Lung (tissue), 12 donors: Measurements from ENCODE around the gene VASN. TPM values are rescaled to one million over a fixed set of nuclear protein-coding genes. Genes with fewer than 3 reads are reported as not detected.
A peak's percentile ranks its signal among the peaks of the same experiment; 100 is the strongest.
"Not testable (repeated sequence)": the region's sequence is repeated elsewhere in the genome, so short reads cannot be mapped to it uniquely, and the experiment has no call there.

ENCODE experiments used
- ATAC-seq: fragments of 200-7000 bp; cut with Tn5 transposase; one replicate; pipeline ENCODE4 v1.9.1; 2020; ENCODE audit warnings: moderate number of reproducible peaks; ENCODE audit not compliant: insufficient read depth, low FRiP score
- DNase-seq, 3 donors: peaks; one replicate each; pipeline ENCODE4 v3.0.0-alpha.2; 2013 to 2017
- H3K27ac ChIP-seq, 2 donors: one replicate each; pipeline ENCODE4 v1.5.1; 2013; ENCODE audit warnings: mild to moderate bottlenecking in 2 of 2, moderate library complexity in 2 of 2, control low read depth in 1 of 2, inconsistent platforms in 1 of 2, low read depth in 1 of 2, low read length in 1 of 2
- H3K27me3 ChIP-seq, 3 donors: one replicate each; pipeline ENCODE4 v1.5.1; 2013; ENCODE audit warnings: low read length in 2 of 3; ENCODE audit not compliant: control insufficient read depth in 3 of 3, insufficient read depth in 3 of 3
- H3K36me3 ChIP-seq, 4 donors: one replicate each; pipeline ENCODE4 v1.5.1; 2013; ENCODE audit warnings: low read length in 4 of 4, mild to moderate bottlenecking in 1 of 4, moderate library complexity in 1 of 4; ENCODE audit not compliant: control insufficient read depth in 4 of 4, insufficient read depth in 4 of 4
- H3K4me1 ChIP-seq, 5 donors: one replicate each; pipeline ENCODE4 v1.5.1; 2013; ENCODE audit warnings: low read length in 5 of 5, mild to moderate bottlenecking in 2 of 5, moderate library complexity in 1 of 5; ENCODE audit not compliant: control insufficient read depth in 5 of 5, insufficient read depth in 5 of 5
- H3K4me3 ChIP-seq: one replicate; pipeline ENCODE4 v1.5.1; 2013; ENCODE audit warnings: mild to moderate bottlenecking, control low read depth, moderate library complexity
- H3K9ac ChIP-seq, 2 donors: one replicate each; pipeline ENCODE4 v1.5.1; 2013; ENCODE audit warnings: low read length in 2 of 2, control low read depth in 1 of 2; ENCODE audit not compliant: insufficient read depth in 1 of 2
- H3K9me3 ChIP-seq, 4 donors: one replicate each; pipeline ENCODE4 v1.5.1; 2013; ENCODE audit warnings: low read length in 3 of 4, mild to moderate bottlenecking in 1 of 4, moderate library complexity in 1 of 4; ENCODE audit not compliant: control insufficient read depth in 4 of 4, insufficient read depth in 3 of 4
- WGBS, 2 donors: extraction: QIAGEN DNeasy Blood & Tissue Kit; methylation state at CpG; one replicate each; pipeline ENCODE4 v1.1.7; 2013; 5-methylcytosine and 5-hydroxymethylcytosine counted together
- polyA plus RNA-seq, 2 donors: library from polyadenylated mRNA; stranded (reverse); fragments of 200-250 nt; gene quantifications; one replicate each; pipeline ENCODE4 v1.2.1, GENCODE V29; 2013
- total RNA-seq, 2 donors: library from RNA; depleted of rRNA in 1 of 2; stranded (reverse); fragments of >200 nt in 1 of 2; gene quantifications; one replicate each; pipeline ENCODE4 v1.2.1, GENCODE V29; 2014 to 2021
- TF ChIP-seq, protein P1 (sequence below): IDR thresholded peaks from 2 replicates; pipeline ENCODE4 v1.5.1; 2012; ENCODE audit warnings: mild to moderate bottlenecking; ENCODE audit errors: control extremely low read depth, extremely low read depth
- donor health status: control.
- donor health status: control.
- donor health status: Bipolar disorder and iron deficiency.
- donor health status: healthy.
- donor health status: DM: yes; HTN: yes; CAD: no.

The VASN gene
- total and polyA plus RNA-seq, 4 donors: 18.8 to 42.9 (median 31.3) TPM

DNA sequence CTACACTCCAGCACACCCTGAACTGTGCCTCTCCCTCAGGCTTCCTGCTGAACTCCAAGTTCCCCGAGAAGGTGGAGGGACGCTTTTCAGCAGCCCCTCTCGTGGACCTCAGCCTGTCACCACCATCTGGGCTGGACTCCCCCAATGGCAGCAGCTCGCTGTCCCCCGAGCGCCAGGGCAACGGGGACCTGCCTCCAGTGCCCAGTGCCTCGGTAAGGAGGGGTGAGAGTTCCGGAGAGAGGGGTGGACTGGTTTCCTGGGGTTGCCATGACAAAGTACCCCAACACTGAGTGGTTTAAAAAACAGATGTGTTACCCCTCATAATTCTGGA lies 38.4 kb upstream of the VASN start:
- Histone ChIP-seq H3K4me1 (peaks cover 0 to 14% (median 11%) of the 10 kb centered on the region in 5 donors), H3K4me3 (no peak overlapping the region), H3K36me3 (peaks cover 0 to 29% (median 13%) of the 10 kb centered on the region in 4 donors), H3K27ac (no peak overlapping the region), H3K9me3 (no peaks in the 10 kb centered on the region), H3K27me3 (no peaks in the 10 kb centered on the region), H3K9ac (no peak overlapping the region)
- ATAC-seq: no peak
- DNase-seq: no peak
- WGBS, 2 donors: 40 to 70% methylated on average over 9 of the region's 9 CpGs
- TF ChIP-seq, protein P1, sequence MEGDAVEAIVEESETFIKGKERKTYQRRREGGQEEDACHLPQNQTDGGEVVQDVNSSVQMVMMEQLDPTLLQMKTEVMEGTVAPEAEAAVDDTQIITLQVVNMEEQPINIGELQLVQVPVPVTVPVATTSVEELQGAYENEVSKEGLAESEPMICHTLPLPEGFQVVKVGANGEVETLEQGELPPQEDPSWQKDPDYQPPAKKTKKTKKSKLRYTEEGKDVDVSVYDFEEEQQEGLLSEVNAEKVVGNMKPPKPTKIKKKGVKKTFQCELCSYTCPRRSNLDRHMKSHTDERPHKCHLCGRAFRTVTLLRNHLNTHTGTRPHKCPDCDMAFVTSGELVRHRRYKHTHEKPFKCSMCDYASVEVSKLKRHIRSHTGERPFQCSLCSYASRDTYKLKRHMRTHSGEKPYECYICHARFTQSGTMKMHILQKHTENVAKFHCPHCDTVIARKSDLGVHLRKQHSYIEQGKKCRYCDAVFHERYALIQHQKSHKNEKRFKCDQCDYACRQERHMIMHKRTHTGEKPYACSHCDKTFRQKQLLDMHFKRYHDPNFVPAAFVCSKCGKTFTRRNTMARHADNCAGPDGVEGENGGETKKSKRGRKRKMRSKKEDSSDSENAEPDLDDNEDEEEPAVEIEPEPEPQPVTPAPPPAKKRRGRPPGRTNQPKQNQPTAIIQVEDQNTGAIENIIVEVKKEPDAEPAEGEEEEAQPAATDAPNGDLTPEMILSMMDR: no peak

DNA sequence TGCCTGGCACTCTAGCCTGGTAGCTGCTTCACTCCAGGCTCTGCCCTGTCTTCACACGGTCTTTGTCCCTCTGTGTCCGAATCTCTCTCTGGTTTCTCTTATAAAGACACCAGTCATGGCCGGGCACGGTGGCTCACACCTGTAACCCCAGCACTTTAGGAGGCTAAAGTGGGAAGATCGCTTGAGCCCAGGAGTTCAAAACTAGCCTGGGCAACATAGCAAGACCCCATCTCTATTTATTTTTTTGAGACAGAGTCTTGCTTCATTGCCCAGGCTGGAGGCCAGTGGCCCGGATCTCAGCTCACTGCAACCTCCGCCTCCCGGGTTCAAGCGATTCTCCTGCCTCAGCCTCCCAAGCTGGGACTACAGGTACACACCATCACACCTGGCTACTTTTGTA lies 37.9 kb upstream of the VASN start:
- peaks cover 0 to 11% (median 7%) of the 10 kb centered on the region in 5 donors for H3K4me1 ChIP-seq
- ATAC-seq: not testable (repeated sequence)

DNA sequence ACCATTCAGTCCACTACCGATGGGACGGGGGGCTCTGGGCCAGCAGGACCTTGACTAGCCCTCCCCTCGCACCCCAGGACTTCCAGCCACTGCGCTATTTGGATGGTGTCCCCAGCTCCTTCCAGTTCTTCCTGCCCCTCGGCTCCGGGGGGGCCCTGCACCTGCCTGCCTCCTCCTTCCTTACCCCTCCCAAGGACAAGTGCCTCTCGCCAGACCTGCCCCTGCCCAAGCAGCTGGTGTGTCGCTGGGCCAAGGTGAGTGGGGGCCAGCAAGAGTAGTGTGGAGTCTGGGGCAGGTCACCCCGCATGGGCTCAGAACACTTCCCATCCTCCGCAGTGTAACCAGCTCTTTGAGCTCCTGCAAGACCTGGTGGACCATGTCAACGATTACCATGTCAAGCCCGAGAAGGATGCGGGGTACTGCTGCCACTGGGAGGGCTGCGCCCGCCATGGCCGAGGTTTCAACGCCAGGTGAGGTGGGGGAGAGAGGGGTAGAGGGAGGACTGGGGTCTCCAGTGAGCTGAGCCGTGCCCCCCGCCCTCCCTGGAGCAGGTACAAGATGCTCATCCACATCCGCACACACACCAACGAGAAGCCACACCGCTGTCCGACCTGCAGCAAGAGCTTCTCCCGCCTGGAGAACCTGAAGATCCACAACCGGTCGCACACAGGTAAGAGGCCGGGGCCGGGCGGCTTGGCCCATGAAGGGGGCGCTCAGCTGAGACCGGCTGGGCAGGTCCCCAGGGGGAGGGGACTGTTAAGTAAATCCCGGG lies 36.7 kb upstream of the VASN start:
- Histone ChIP-seq H3K27ac (no peak overlapping the region), H3K9ac (no peak overlapping the region), H3K36me3 (peaks cover 0 to 36% (median 15%) of the 10 kb centered on the region in 4 donors), H3K4me3 (no peak overlapping the region), H3K4me1 (peaks cover 0 to 15% (median 7%) of the 10 kb centered on the region in 5 donors), H3K9me3 (no peaks in the 10 kb centered on the region), H3K27me3 (no peaks in the 10 kb centered on the region)
- 89 to 90% methylated on average over 32 of the region's 32 CpGs for WGBS, 2 donors
- DNase-seq: peak in 1 of 3 donors; percentile 43
- TF ChIP-seq, protein P1: no peak
- ATAC-seq: no peak

More for the DNA sequence above, 37.9 kb upstream of the VASN start:
- not testable (repeated sequence) for H3K9me3 ChIP-seq, DNase-seq, H3K27ac ChIP-seq, H3K4me3 ChIP-seq, H3K9ac ChIP-seq, H3K27me3 ChIP-seq
- peaks cover 0 to 31% (median 15%) of the 10 kb centered on the region in 4 donors for H3K36me3 ChIP-seq
- WGBS, 2 donors: 92 to 93% methylated on average over 9 of the region's 9 CpGs

DNA sequence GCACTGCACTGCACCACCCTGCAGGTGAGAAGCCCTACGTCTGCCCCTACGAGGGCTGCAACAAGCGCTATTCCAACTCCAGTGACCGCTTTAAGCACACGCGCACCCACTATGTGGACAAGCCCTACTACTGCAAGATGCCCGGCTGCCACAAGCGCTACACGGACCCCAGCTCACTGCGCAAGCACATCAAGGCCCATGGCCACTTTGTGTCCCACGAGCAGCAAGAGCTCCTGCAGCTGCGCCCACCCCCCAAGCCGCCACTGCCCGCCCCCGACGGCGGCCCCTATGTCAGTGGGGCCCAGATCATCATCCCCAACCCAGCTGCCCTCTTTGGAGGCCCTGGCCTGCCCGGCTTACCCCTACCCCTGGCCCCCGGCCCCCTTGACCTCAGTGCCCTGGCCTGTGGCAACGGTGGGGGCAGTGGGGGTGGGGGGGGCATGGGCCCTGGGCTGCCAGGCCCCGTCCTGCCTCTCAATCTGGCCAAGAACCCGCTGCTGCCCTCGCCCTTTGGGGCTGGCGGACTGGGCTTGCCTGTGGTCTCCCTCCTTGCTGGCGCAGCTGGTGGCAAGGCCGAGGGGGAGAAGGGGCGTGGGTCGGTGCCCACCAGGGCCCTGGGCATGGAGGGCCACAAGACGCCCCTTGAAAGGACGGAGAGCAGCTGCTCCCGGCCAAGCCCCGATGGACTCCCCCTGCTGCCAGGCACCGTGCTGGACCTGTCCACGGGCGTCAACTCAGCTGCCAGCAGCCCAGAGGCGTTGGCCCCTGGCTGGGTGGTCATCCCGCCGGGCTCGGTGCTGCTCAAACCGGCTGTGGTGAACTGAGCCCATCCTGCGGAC lies 34.7 kb upstream of the VASN start:
- H3K36me3 ChIP-seq: peaks cover 0 to 46% (median 15%) of the 10 kb centered on the region in 4 donors
- WGBS, 2 donors: 87 to 89% methylated on average over 36 to 41 of the region's 41 CpGs

More for the DNA sequence above, 34.7 kb upstream of the VASN start:
- Histone ChIP-seq H3K9ac (no peak overlapping the region), H3K27ac (no peak overlapping the region), H3K27me3 (no peaks in the 10 kb centered on the region), H3K9me3 (no peaks in the 10 kb centered on the region), H3K4me3 (no peak overlapping the region), H3K4me1 (peaks cover 0 to 26% (median 7%) of the 10 kb centered on the region in 5 donors)
- DNase-seq (no peak), ATAC-seq (no peak)
- TF ChIP-seq, protein P1: no peak
